ENCODE results near the gene AGK.

AGK gene

GRCh38 chr7:141704112-141704511 lies 152.9 kb downstream of the AGK start:
- no peak for DNase-seq (ENCODE audit: low read depth in 2 of 2)

- DNase-seq (ENCODE audit: low read depth in 2 of 2), result no peak
Measured at GRCh38 chr7:141704741-141705140, 153.5 kb downstream of the AGK start.

Measured in stimulated activated CD8-positive, alpha-beta memory T cell treated with anti-CD3 and anti-CD28 coated beads, Interleukin-7, amount 100 ng/mL, for 4 hours (primary cell).